Kidney epithelial cell (primary cell): Measurements from ENCODE around the gene GNA12. TPM values are rescaled to one million over a fixed set of nuclear protein-coding genes. Genes with fewer than 3 reads are reported as not detected.

Experiments used
- DNase-seq: peaks from one replicate; pipeline ENCODE4 v3.0.0-alpha.2; 2010; ENCODE audit warnings: low read depth
- H3K27me3 ChIP-seq: 2 replicates; pipeline ENCODE4 v1.6.0; 2011; ENCODE audit warnings: low read length; ENCODE audit not compliant: control insufficient read depth, insufficient read depth
- H3K36me3 ChIP-seq: 2 replicates; pipeline ENCODE4 v1.5.1; 2011; ENCODE audit warnings: low read length; ENCODE audit not compliant: control insufficient read depth, insufficient read depth
- H3K4me3 ChIP-seq: 2 replicates; pipeline ENCODE4 v1.5.1; 2011; ENCODE audit warnings: low read depth, mild to moderate bottlenecking, control low read depth, low read length
- CTCF ChIP-seq: IDR thresholded peaks from 2 replicates; pipeline ENCODE4 v1.5.1; 2011; ENCODE audit warnings: mild to moderate bottlenecking, moderate library complexity, low read length, control low read depth, inconsistent platforms; ENCODE audit not compliant: insufficient read depth, poor library complexity, severe bottlenecking
- total RNA-seq: library from RNA; depleted of rRNA; stranded (reverse); fragments of >200 nt; gene quantifications from 2 replicates; pipeline ENCODE4 v1.2.3, GENCODE V29; 2015

GNA12 gene
- total RNA-seq, 1 donor from 2014 or later: 40.7 TPM

DNA sequence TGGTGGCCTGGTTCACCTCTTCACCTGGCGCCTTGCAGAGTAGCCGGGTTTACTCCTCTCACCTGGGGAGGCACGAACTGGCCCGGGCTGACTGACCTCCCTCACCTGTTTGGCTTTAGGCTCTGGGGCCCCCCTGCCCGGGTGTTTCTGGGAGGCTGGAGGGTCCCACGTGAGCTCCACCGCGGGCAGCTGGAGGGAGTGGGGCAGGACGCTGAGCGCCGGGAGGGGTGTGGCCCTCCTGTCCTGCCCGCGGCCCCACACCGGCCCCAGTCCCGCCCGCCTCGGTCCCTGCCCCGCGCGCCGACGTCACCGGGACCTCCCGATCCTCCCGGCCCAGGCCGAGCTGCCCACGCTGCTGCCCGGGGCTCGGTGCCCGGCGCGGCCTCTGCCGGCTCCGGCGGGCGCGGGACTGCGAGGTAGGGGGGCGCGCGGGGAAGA lies 156.2 kb downstream of the GNA12 start, which contains the start of gene AMZ1:
TSS of gene AMZ1 (plus strand) at position 322 of the 438 bp plus-strand sequence. CDS start 12,250 bp downstream, outside the sequence.
- H3K36me3 ChIP-seq: no peaks in the 10 kb centered on the region
- DNase-seq: no peak
- no peak for TF ChIP-seq CTCF
- peaks cover 9% of the 10 kb centered on the region for H3K27me3 ChIP-seq
- H3K4me3 ChIP-seq: peak within 1 kb of the TSS; percentile 43

DNA sequence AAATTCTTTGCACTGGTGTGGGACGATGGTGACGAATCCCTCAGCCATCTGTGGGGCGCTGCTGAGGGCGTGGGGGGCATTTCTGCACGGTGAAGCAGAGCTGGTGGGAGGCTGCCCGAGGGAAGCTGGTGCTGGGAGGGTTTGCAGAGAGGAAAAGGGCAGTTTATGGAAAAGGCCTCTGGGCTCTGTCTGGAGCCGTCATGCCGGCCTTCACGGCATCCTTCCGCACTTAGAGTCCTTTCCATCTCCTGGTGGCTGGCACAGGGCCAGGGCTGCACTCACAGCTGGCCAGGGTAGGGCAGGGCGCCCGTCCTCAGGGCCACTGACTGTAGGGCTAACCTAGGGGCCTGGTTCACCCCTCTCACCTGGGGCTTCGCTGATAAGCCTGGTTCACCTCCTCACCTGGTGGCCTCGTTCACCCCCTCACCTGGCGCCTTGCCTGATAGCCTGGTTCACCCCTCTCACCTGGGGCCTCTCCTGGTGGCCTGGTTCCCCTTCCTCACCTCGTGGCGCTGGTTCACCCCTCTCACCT lies 156.7 kb downstream of the GNA12 start:
- Histone ChIP-seq H3K4me3 (peak overlapping the region; percentile 43), H3K27me3 (peaks cover 9% of the 10 kb centered on the region), H3K36me3 (no peaks in the 10 kb centered on the region)
- peak; percentile 61 for DNase-seq
- TF ChIP-seq CTCF: no peak

DNA sequence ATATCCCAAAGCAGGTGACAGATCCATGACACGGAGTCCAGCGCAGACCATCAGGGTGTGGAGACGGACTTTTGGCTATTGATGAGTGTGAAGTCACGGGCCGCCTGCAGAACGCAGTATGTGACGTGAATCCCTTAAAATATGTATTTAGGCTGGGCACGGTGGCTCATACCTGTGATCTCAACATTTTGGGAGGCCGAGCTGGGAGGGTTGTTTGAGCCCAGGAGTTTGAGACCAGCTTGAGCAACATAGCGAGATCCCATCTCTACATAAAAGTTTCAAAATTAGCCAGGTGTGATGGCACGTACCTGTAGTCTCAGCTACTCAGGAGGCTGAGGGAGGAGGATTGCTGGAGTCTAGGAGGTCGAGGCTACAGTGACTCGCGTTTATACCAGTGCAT lies 158.0 kb downstream of the GNA12 start:
- Histone ChIP-seq H3K27me3 (peaks cover 9% of the 10 kb centered on the region), H3K36me3 (no peaks in the 10 kb centered on the region), H3K4me3 (no peak overlapping the region)
- no peak for DNase-seq
- TF ChIP-seq CTCF: no peak

- no peak for DNase-seq
- Histone ChIP-seq H3K4me3 (no peak overlapping the region), H3K36me3 (no peaks in the 10 kb centered on the region), H3K27me3 (peaks cover 21% of the 10 kb centered on the region)
- no peak for TF ChIP-seq CTCF
Observed at GRCh38 chr7:2684501-2684900, 159.6 kb downstream of the GNA12 start.

- no peak for TF ChIP-seq CTCF
- H3K27me3 ChIP-seq: peaks cover 16% of the 10 kb centered on the region
- no peak for DNase-seq
- no peak overlapping the region for H3K4me3 ChIP-seq
- no peaks in the 10 kb centered on the region for H3K36me3 ChIP-seq
Observed at GRCh38 chr7:2681929-2682799, 161.9 kb downstream of the GNA12 start.
